Panc1 (cell line): ENCODE data around the gene WASF2.
"Not testable (repeated sequence)": the region's sequence is repeated elsewhere in the genome, so short reads cannot be mapped to it uniquely, and the experiment has no call there.

Source experiments
- SIN3A ChIP-seq: IDR thresholded peaks from 2 replicates; pipeline ENCODE4 v1.6.1; 2012; ENCODE audit warnings: low read depth, mild to moderate bottlenecking, low read length, moderate library complexity, borderline replicate concordance; ENCODE audit not compliant: insufficient read depth
- TF ChIP-seq, protein P1 (sequence below), 2 experiments: IDR thresholded peaks; 2 replicates each; pipeline ENCODE4 v1.6.1; 2011 to 2012; ENCODE audit warnings: low read depth in 2 of 2, control low read depth in 1 of 2, low read length in 1 of 2, mild to moderate bottlenecking in 1 of 2, moderate library complexity in 1 of 2; ENCODE audit not compliant: insufficient read depth in 1 of 2

DNA sequence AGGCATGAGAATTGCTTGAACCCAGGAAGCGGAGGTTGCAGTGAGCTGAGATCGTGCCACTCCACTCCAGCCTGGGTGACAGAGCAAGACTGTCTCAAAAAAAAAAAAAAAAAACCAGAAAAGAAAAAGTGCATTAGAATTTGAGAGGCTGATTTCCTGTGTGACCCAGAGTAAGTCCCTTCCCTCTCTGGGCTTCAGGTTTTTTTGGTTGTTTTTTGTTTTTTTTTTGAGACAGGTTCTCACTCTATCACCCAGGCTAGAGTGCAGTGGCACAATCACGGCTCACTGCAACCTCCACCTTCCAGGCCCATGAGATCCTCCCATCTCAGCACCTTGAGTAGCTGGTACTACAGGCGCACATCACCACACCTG is 48.3 kb upstream of the WASF2 start:
- TF ChIP-seq, protein P1, sequence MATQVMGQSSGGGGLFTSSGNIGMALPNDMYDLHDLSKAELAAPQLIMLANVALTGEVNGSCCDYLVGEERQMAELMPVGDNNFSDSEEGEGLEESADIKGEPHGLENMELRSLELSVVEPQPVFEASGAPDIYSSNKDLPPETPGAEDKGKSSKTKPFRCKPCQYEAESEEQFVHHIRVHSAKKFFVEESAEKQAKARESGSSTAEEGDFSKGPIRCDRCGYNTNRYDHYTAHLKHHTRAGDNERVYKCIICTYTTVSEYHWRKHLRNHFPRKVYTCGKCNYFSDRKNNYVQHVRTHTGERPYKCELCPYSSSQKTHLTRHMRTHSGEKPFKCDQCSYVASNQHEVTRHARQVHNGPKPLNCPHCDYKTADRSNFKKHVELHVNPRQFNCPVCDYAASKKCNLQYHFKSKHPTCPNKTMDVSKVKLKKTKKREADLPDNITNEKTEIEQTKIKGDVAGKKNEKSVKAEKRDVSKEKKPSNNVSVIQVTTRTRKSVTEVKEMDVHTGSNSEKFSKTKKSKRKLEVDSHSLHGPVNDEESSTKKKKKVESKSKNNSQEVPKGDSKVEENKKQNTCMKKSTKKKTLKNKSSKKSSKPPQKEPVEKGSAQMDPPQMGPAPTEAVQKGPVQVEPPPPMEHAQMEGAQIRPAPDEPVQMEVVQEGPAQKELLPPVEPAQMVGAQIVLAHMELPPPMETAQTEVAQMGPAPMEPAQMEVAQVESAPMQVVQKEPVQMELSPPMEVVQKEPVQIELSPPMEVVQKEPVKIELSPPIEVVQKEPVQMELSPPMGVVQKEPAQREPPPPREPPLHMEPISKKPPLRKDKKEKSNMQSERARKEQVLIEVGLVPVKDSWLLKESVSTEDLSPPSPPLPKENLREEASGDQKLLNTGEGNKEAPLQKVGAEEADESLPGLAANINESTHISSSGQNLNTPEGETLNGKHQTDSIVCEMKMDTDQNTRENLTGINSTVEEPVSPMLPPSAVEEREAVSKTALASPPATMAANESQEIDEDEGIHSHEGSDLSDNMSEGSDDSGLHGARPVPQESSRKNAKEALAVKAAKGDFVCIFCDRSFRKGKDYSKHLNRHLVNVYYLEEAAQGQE (IDR thresholded peaks at IDR 0.05; ENCODE audit: insufficient read depth in 1 of 2, low read depth in 2 of 2, low read length in 1 of 2): not testable (repeated sequence)
- TF ChIP-seq SIN3A: not testable (repeated sequence)
